Mesenchymal stem cell (in vitro differentiated cells and primary cell): ENCODE results near the gene LRP11.

Source experiments
- DNase-seq: peaks from one replicate; pipeline ENCODE4 v3.0.0-alpha.2; 2013
- H2AFZ ChIP-seq: one replicate; pipeline ENCODE4 v1.6.1; 2013; ENCODE audit warnings: low read depth, mild to moderate bottlenecking, control low read depth, inconsistent platforms, low read length, moderate library complexity
- H2AK5ac ChIP-seq: 2 replicates; pipeline ENCODE4 v1.6.1; 2013; ENCODE audit warnings: low read length, moderate library complexity, mild to moderate bottlenecking, inconsistent platforms; ENCODE audit not compliant: severe bottlenecking
- H2BK120ac ChIP-seq: one replicate; pipeline ENCODE4 v1.6.1; 2013; ENCODE audit warnings: low read depth, mild to moderate bottlenecking, inconsistent platforms, low read length, moderate library complexity
- H2BK12ac ChIP-seq, 2 experiments: one replicate each; pipeline ENCODE4 v1.6.1; 2013; ENCODE audit warnings: inconsistent platforms in 2 of 2, low read length in 2 of 2, mild to moderate bottlenecking in 2 of 2, moderate library complexity in 2 of 2, control low read depth in 1 of 2
- H2BK15ac ChIP-seq: one replicate; pipeline ENCODE4 v1.6.1; 2013; ENCODE audit warnings: mild to moderate bottlenecking, low read depth, inconsistent platforms; ENCODE audit not compliant: poor library complexity, severe bottlenecking
- H2BK5ac ChIP-seq: 2 replicates; pipeline ENCODE4 v1.6.1; 2013; ENCODE audit warnings: low read depth, mild to moderate bottlenecking, low read length, control low read depth, inconsistent platforms; ENCODE audit not compliant: poor library complexity, severe bottlenecking
- H3K14ac ChIP-seq, 2 experiments: one replicate each; pipeline ENCODE4 v1.6.1; 2013; ENCODE audit warnings: inconsistent platforms in 2 of 2, low read length in 2 of 2, control low read depth in 1 of 2, mild to moderate bottlenecking in 1 of 2, moderate library complexity in 1 of 2
- H3K18ac ChIP-seq, 2 experiments: one replicate each; pipeline ENCODE4 v1.6.1; 2013; ENCODE audit warnings: inconsistent platforms in 2 of 2, low read length in 2 of 2, control low read depth in 1 of 2, low read depth in 1 of 2, mild to moderate bottlenecking in 1 of 2
- H3K23ac ChIP-seq, 2 experiments: one replicate each; pipeline ENCODE4 v1.6.1; 2013; ENCODE audit warnings: inconsistent platforms in 2 of 2, low read length in 2 of 2, mild to moderate bottlenecking in 2 of 2, moderate library complexity in 2 of 2, control low read depth in 1 of 2
- H3K27ac ChIP-seq: 2 replicates; pipeline ENCODE4 v1.5.1; 2013; ENCODE audit warnings: mild to moderate bottlenecking, moderate library complexity, low read length, control low read depth, inconsistent platforms; ENCODE audit not compliant: poor library complexity, severe bottlenecking
- H3K27me3 ChIP-seq, 2 experiments: 2 replicates each; pipeline versions ENCODE4 v1.6.1 to v1.7.0; 2013; ENCODE audit warnings: low read length in 2 of 2, mild to moderate bottlenecking in 2 of 2, moderate library complexity in 2 of 2, control low read depth in 1 of 2, inconsistent platforms in 1 of 2; ENCODE audit not compliant: control insufficient read depth in 1 of 2, insufficient read depth in 1 of 2
- H3K36me3 ChIP-seq, 2 experiments: 2 replicates each; pipeline versions ENCODE4 v1.6.1 to v1.7.0; 2013; ENCODE audit warnings: low read length in 2 of 2, control low read depth in 1 of 2, inconsistent platforms in 1 of 2, low read depth in 1 of 2, mild to moderate bottlenecking in 1 of 2; ENCODE audit not compliant: insufficient read depth in 2 of 2, control insufficient read depth in 1 of 2
- H3K4ac ChIP-seq, 2 experiments: one replicate each; pipeline ENCODE4 v1.6.1; 2013; ENCODE audit warnings: inconsistent platforms in 2 of 2, low read length in 2 of 2, mild to moderate bottlenecking in 2 of 2, moderate library complexity in 2 of 2, control low read depth in 1 of 2, low read depth in 1 of 2
- H3K4me1 ChIP-seq: 2 replicates; pipeline ENCODE4 v1.6.1; 2013; ENCODE audit warnings: low read depth, low read length, control low read depth; ENCODE audit not compliant: control insufficient read depth, insufficient read depth
- H3K4me2 ChIP-seq: 2 replicates; pipeline ENCODE4 v1.6.1; 2013; ENCODE audit warnings: low read length, mild to moderate bottlenecking, inconsistent platforms; ENCODE audit not compliant: poor library complexity, severe bottlenecking
- H3K4me3 ChIP-seq, 2 experiments: 2 replicates each; pipeline versions ENCODE4 v1.5.1 to v1.7.0; 2013; ENCODE audit warnings: low read length in 2 of 2, mild to moderate bottlenecking in 2 of 2, control low read depth in 1 of 2, low read depth in 1 of 2; ENCODE audit not compliant: insufficient read depth in 1 of 2
- H3K79me1 ChIP-seq: replicated peaks from 2 replicates; pipeline ENCODE4 v1.6.1; 2013; ENCODE audit warnings: mild to moderate bottlenecking, control low read depth, low read length, inconsistent platforms; ENCODE audit not compliant: poor library complexity, severe bottlenecking
- H3K9ac ChIP-seq: 2 replicates; pipeline ENCODE4 v1.7.0; 2013; ENCODE audit warnings: mild to moderate bottlenecking, low read length, moderate library complexity
- H3K9me3 ChIP-seq: 2 replicates; pipeline ENCODE4 v1.7.0; 2013; ENCODE audit warnings: mild to moderate bottlenecking, low read length; ENCODE audit not compliant: control insufficient read depth
- H4K8ac ChIP-seq: one replicate; pipeline ENCODE4 v1.6.1; 2013; ENCODE audit warnings: inconsistent platforms, mild to moderate bottlenecking, low read length, moderate library complexity
- H4K91ac ChIP-seq: one replicate; pipeline ENCODE4 v1.6.1; 2013; ENCODE audit warnings: mild to moderate bottlenecking, low read length, inconsistent platforms
- WGBS: methylation state at CpG from one replicate; pipeline ENCODE4 v1.1.7; 2013; ENCODE audit warnings: mixed read lengths; 5-methylcytosine and 5-hydroxymethylcytosine counted together

Gene LRP11

GRCh38 chr6:149771925-149772324 is 92.2 kb downstream of the LRP11 start:
- no peak overlapping the region for H2BK15ac ChIP-seq
- no peak overlapping the region for H3K23ac ChIP-seq
- WGBS: over 99% methylated on average over 5 of the region's 6 CpGs
- no peak overlapping the region for H3K4me3 ChIP-seq
- peaks cover 27 to 54% of the 10 kb centered on the region in 2 experiments for H3K36me3 ChIP-seq
- H2BK120ac ChIP-seq: no peak overlapping the region
- no peak overlapping the region for H3K4ac ChIP-seq
- H2AK5ac ChIP-seq: no peak overlapping the region
- H3K14ac ChIP-seq: no peak overlapping the region
- no peak overlapping the region for H4K91ac ChIP-seq
- H3K4me2 ChIP-seq: no peak overlapping the region
- H4K8ac ChIP-seq: no peak overlapping the region
- no peaks in the 10 kb centered on the region for H3K9me3 ChIP-seq
- H3K27ac ChIP-seq: no peak overlapping the region
- H3K79me1 ChIP-seq: peaks cover 16% of the 10 kb centered on the region
- no peak overlapping the region for H2AFZ ChIP-seq
- DNase-seq: no peak
- no peak overlapping the region for H2BK12ac ChIP-seq
- H3K27me3 ChIP-seq: no peaks in the 10 kb centered on the region
- no peak overlapping the region for H2BK5ac ChIP-seq
- peaks cover 3% of the 10 kb centered on the region for H3K4me1 ChIP-seq
- H3K18ac ChIP-seq: no peak overlapping the region
- no peak overlapping the region for H3K9ac ChIP-seq

- Histone ChIP-seq H3K36me3 (peaks cover 24 to 52% of the 10 kb centered on the region in 2 experiments), H3K27ac (no peak overlapping the region), H3K18ac (no peak overlapping the region), H2AK5ac (no peak overlapping the region), H3K4ac (no peak overlapping the region), H4K8ac (no peak overlapping the region), H3K9me3 (peaks cover 4% of the 10 kb centered on the region), H3K4me2 (no peak overlapping the region), H3K27me3 (no peaks in the 10 kb centered on the region), H2BK5ac (no peak overlapping the region), H3K4me3 (no peak overlapping the region), H3K14ac (no peak overlapping the region), H2BK12ac (no peak overlapping the region), H3K79me1 (peaks cover 13% of the 10 kb centered on the region), H3K4me1 (peaks cover 4% of the 10 kb centered on the region), H2BK15ac (no peak overlapping the region), H2AFZ (no peak overlapping the region), H4K91ac (no peak overlapping the region), H3K23ac (no peak overlapping the region), H3K9ac (no peak overlapping the region), H2BK120ac (no peak overlapping the region)
- WGBS: 100% methylated on average over 1 of the region's 3 CpGs
- DNase-seq: no peak
These were observed 93.0 kb downstream of the LRP11 start for GRCh38 chr6:149771185-149771584.

GRCh38 chr6:149769676-149770075 is 94.5 kb downstream of the LRP11 start:
- peaks cover 12% of the 10 kb centered on the region for H3K9me3 ChIP-seq
- H3K4ac ChIP-seq: no peak overlapping the region
- no peak overlapping the region for H2BK5ac ChIP-seq
- peaks cover 4% of the 10 kb centered on the region for H3K4me1 ChIP-seq
- no peak overlapping the region for H3K4me3 ChIP-seq
- no peak for DNase-seq
- H2AFZ ChIP-seq: no peak overlapping the region
- H4K8ac ChIP-seq: peak overlapping the region; percentile 23
- H4K91ac ChIP-seq: no peak overlapping the region
- H3K14ac ChIP-seq: no peak overlapping the region
- H3K18ac ChIP-seq: peak overlapping the region in 1 of 2 experiments; percentile 21
- no peak overlapping the region for H2BK12ac ChIP-seq
- H3K27ac ChIP-seq: no peak overlapping the region
- H3K9ac ChIP-seq: no peak overlapping the region
- peaks cover 11% of the 10 kb centered on the region for H3K79me1 ChIP-seq
- peaks cover 21 to 49% of the 10 kb centered on the region in 2 experiments for H3K36me3 ChIP-seq
- H2BK15ac ChIP-seq: no peak overlapping the region
- H2BK120ac ChIP-seq: no peak overlapping the region
- H3K4me2 ChIP-seq: no peak overlapping the region
- H3K23ac ChIP-seq: no peak overlapping the region
- 100% methylated on average over 2 of the region's 2 CpGs for WGBS
- H3K27me3 ChIP-seq: no peaks in the 10 kb centered on the region
- no peak overlapping the region for H2AK5ac ChIP-seq
